ENCODE measurements around the gene ZNF333.
"Not testable (repeated sequence)": the region's sequence is repeated elsewhere in the genome, so short reads cannot be mapped to it uniquely, and the experiment has no call there.

DNA sequence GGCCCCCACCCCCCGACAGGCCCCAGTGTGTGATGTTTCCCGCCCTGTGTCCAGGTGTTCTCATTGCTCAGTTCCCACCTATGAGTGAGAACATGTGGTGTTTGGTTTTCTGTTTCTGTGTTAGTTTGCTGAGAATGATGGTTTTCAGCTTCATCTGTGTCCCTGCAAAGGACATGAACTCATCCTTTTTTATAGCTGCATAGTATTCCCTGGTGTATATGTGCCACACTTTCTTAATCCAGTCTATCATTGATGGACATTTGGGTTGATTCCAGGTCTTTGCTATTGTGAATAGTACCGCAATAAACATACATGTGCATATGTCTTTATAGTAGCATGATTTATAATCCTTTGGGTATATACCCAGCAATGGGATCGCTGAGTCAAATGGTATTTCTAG is 87.8 kb downstream of the ZNF333 start:
- TF ChIP-seq, protein P1, sequence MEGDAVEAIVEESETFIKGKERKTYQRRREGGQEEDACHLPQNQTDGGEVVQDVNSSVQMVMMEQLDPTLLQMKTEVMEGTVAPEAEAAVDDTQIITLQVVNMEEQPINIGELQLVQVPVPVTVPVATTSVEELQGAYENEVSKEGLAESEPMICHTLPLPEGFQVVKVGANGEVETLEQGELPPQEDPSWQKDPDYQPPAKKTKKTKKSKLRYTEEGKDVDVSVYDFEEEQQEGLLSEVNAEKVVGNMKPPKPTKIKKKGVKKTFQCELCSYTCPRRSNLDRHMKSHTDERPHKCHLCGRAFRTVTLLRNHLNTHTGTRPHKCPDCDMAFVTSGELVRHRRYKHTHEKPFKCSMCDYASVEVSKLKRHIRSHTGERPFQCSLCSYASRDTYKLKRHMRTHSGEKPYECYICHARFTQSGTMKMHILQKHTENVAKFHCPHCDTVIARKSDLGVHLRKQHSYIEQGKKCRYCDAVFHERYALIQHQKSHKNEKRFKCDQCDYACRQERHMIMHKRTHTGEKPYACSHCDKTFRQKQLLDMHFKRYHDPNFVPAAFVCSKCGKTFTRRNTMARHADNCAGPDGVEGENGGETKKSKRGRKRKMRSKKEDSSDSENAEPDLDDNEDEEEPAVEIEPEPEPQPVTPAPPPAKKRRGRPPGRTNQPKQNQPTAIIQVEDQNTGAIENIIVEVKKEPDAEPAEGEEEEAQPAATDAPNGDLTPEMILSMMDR (IDR thresholded peaks at IDR 0.05; ENCODE audit: insufficient read depth, low read length) = not testable (repeated sequence)
- TF ChIP-seq GABPA (IDR thresholded peaks at IDR 0.05; ENCODE audit: low read depth); POLR2AphosphoS5 (IDR thresholded peaks at IDR 0.05; ENCODE audit: low read depth); SPI1 (IDR thresholded peaks at IDR 0.05; ENCODE audit: borderline replicate concordance, low read depth): not testable (repeated sequence)
- TF ChIP-seq, protein P2, sequence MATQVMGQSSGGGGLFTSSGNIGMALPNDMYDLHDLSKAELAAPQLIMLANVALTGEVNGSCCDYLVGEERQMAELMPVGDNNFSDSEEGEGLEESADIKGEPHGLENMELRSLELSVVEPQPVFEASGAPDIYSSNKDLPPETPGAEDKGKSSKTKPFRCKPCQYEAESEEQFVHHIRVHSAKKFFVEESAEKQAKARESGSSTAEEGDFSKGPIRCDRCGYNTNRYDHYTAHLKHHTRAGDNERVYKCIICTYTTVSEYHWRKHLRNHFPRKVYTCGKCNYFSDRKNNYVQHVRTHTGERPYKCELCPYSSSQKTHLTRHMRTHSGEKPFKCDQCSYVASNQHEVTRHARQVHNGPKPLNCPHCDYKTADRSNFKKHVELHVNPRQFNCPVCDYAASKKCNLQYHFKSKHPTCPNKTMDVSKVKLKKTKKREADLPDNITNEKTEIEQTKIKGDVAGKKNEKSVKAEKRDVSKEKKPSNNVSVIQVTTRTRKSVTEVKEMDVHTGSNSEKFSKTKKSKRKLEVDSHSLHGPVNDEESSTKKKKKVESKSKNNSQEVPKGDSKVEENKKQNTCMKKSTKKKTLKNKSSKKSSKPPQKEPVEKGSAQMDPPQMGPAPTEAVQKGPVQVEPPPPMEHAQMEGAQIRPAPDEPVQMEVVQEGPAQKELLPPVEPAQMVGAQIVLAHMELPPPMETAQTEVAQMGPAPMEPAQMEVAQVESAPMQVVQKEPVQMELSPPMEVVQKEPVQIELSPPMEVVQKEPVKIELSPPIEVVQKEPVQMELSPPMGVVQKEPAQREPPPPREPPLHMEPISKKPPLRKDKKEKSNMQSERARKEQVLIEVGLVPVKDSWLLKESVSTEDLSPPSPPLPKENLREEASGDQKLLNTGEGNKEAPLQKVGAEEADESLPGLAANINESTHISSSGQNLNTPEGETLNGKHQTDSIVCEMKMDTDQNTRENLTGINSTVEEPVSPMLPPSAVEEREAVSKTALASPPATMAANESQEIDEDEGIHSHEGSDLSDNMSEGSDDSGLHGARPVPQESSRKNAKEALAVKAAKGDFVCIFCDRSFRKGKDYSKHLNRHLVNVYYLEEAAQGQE (IDR thresholded peaks at IDR 0.05; ENCODE audit: insufficient replicate concordance, low read depth) = not testable (repeated sequence)
